Activated CD4-positive, alpha-beta T cell treated with anti-CD3 and anti-CD28 coated beads, Interleukin-2, Interleukin-6, amounts not matched to agents 100 ng/mL and 50 ng/mL, durations not matched to agents 16 hours and 8 hours (primary cell): Measurements from ENCODE around the gene DAAM2.

ENCODE experiments used
- DNase-seq: peaks from one replicate; pipeline ENCODE4 v3.0.0-alpha.2; 2020

DAAM2 gene

GRCh38 chr6:39911513-39912125 is 119.4 kb downstream of the DAAM2 start:
- no peak for DNase-seq

GRCh38 chr6:39912446-39912845 is 120.3 kb downstream of the DAAM2 start:
- DNase-seq = no peak

GRCh38 chr6:39913391-39913916 is 121.3 kb downstream of the DAAM2 start:
- DNase-seq = no peak

GRCh38 chr6:39914239-39914638 is 122.1 kb downstream of the DAAM2 start:
- no peak for DNase-seq

GRCh38 chr6:39915866-39916265 is 123.7 kb downstream of the DAAM2 start:
- DNase-seq = no peak

GRCh38 chr6:39917329-39917728 is 125.2 kb downstream of the DAAM2 start:
- no peak for DNase-seq

- no peak for DNase-seq
Observed at GRCh38 chr6:39917981-39918380, 125.8 kb downstream of the DAAM2 start.

- DNase-seq = no peak
Observed at GRCh38 chr6:39918831-39919230, 126.7 kb downstream of the DAAM2 start.

- no peak for DNase-seq
Observed at GRCh38 chr6:39920157-39920556, 128.0 kb downstream of the DAAM2 start.

- no peak for DNase-seq
Observed at GRCh38 chr6:39922821-39923220, 130.6 kb downstream of the DAAM2 start.

GRCh38 chr6:39923394-39923793 is 131.2 kb downstream of the DAAM2 start:
- no peak for DNase-seq

GRCh38 chr6:39923861-39924260 is 131.7 kb downstream of the DAAM2 start:
- no peak for DNase-seq

GRCh38 chr6:39924283-39924682 is 132.1 kb downstream of the DAAM2 start:
- no peak for DNase-seq

- DNase-seq = no peak
Observed at GRCh38 chr6:39925191-39925930, 133.2 kb downstream of the DAAM2 start.

- no peak for DNase-seq
Observed at GRCh38 chr6:39925931-39926290, 133.7 kb downstream of the DAAM2 start.

GRCh38 chr6:39926668-39927067 is 134.5 kb downstream of the DAAM2 start:
- DNase-seq = no peak

GRCh38 chr6:39927159-39927558 is 135.0 kb downstream of the DAAM2 start:
- DNase-seq = no peak

- DNase-seq = no peak
Observed at GRCh38 chr6:39929039-39929732, 137.0 kb downstream of the DAAM2 start.

- DNase-seq = no peak
Observed at GRCh38 chr6:39929733-39930461, 137.7 kb downstream of the DAAM2 start.

GRCh38 chr6:39930540-39930939 is 138.4 kb downstream of the DAAM2 start:
- no peak for DNase-seq

GRCh38 chr6:39931607-39932006 is 139.4 kb downstream of the DAAM2 start:
- DNase-seq = no peak

- DNase-seq = no peak
Observed at GRCh38 chr6:39932386-39932910, 140.3 kb downstream of the DAAM2 start.

- no peak for DNase-seq
Observed at GRCh38 chr6:39933669-39934130, 141.5 kb downstream of the DAAM2 start.
